ENCODE data around the gene POMT1.

The POMT1 gene

GRCh38 chr9:131477816-131478419 lies 24.8 kb upstream of the POMT1 start:
- no peak for DNase-seq

GRCh38 chr9:131478421-131478868 lies 24.3 kb upstream of the POMT1 start:
- peak; percentile 55 for DNase-seq

- no peak for DNase-seq
Observed at GRCh38 chr9:131478911-131479310, 23.8 kb upstream of the POMT1 start.

- no peak for DNase-seq
Observed at GRCh38 chr9:131480258-131480657, 22.5 kb upstream of the POMT1 start.

GRCh38 chr9:131481441-131482342 lies 21.0 kb upstream of the POMT1 start:
- DNase-seq: no peak

- DNase-seq: no peak
Observed at GRCh38 chr9:131482343-131483006, 20.2 kb upstream of the POMT1 start.

GRCh38 chr9:131483319-131484050 lies 19.2 kb upstream of the POMT1 start:
- DNase-seq: no peak

GRCh38 chr9:131484051-131484445 lies 18.7 kb upstream of the POMT1 start:
- DNase-seq: no peak

GRCh38 chr9:131484560-131485185 lies 18.0 kb upstream of the POMT1 start:
- DNase-seq: no peak

GRCh38 chr9:131485206-131485605 lies 17.5 kb upstream of the POMT1 start:
- DNase-seq: no peak

- no peak for DNase-seq
Observed at GRCh38 chr9:131485728-131486422, 16.8 kb upstream of the POMT1 start.

GRCh38 chr9:131487001-131487400 lies 15.7 kb upstream of the POMT1 start:
- DNase-seq: no peak

- DNase-seq: no peak
Observed at GRCh38 chr9:131487621-131488031, 15.1 kb upstream of the POMT1 start.

- no peak for DNase-seq
Observed at GRCh38 chr9:131490514-131490913, 12.2 kb upstream of the POMT1 start.

- no peak for DNase-seq
Observed at GRCh38 chr9:131491001-131491710, 11.6 kb upstream of the POMT1 start.

GRCh38 chr9:131492070-131492469 lies 10.6 kb upstream of the POMT1 start:
- no peak for DNase-seq

- no peak for DNase-seq
Observed at GRCh38 chr9:131494296-131494870, 8.3 kb upstream of the POMT1 start.

GRCh38 chr9:131495785-131496184 lies 6.9 kb upstream of the POMT1 start:
- DNase-seq: no peak

- DNase-seq: no peak
Observed at GRCh38 chr9:131496844-131497405, 5.8 kb upstream of the POMT1 start.

- no peak for DNase-seq
Observed at GRCh38 chr9:131499254-131499767, 3.4 kb upstream of the POMT1 start.

Measured in stimulated activated naive CD4-positive, alpha-beta T cell treated with Interleukin-2 at 50 U/mL for 16 hours (primary cell).